Measurements from ENCODE around the gene ATP8A2.

- TF ChIP-seq REST (IDR thresholded peaks at IDR 0.05; ENCODE audit: insufficient read depth in 1 of 2, low read depth in 2 of 2, low read length in 2 of 2) = no peak
- no peak for TF ChIP-seq POLR2AphosphoS5 (IDR thresholded peaks at IDR 0.05; ENCODE audit: low read depth, low read length)
These were observed 49.8 kb downstream of the ATP8A2 start for GRCh38 chr13:25421612-25422011.

All from PFSK-1 (cell line).